Hindlimb muscle (tissue), 1 donor: ENCODE data around the gene HOXA13. TPM values are rescaled to one million over a fixed set of nuclear protein-coding genes. Genes with fewer than 3 reads are reported as not detected.

Source experiments
- DNase-seq: peaks from one replicate; pipeline ENCODE4 v3.0.0-alpha.2; 2013
- polyA plus RNA-seq: library from polyadenylated mRNA; unstranded; fragments of 120-200 nt; gene quantifications from one replicate; pipeline ENCODE4 v1.2.1, GENCODE V29; 2013; ENCODE audit not compliant: insufficient read length

The HOXA13 gene
- not detected for polyA plus RNA-seq

GRCh38 chr7:27199849-27200760 is at the start of gene HOXA13:
TSS of gene HOXA13 (minus strand) at chr7:27200091. CDS start at chr7:27200077, 14 bp downstream.
- DNase-seq = no peak

DNA sequence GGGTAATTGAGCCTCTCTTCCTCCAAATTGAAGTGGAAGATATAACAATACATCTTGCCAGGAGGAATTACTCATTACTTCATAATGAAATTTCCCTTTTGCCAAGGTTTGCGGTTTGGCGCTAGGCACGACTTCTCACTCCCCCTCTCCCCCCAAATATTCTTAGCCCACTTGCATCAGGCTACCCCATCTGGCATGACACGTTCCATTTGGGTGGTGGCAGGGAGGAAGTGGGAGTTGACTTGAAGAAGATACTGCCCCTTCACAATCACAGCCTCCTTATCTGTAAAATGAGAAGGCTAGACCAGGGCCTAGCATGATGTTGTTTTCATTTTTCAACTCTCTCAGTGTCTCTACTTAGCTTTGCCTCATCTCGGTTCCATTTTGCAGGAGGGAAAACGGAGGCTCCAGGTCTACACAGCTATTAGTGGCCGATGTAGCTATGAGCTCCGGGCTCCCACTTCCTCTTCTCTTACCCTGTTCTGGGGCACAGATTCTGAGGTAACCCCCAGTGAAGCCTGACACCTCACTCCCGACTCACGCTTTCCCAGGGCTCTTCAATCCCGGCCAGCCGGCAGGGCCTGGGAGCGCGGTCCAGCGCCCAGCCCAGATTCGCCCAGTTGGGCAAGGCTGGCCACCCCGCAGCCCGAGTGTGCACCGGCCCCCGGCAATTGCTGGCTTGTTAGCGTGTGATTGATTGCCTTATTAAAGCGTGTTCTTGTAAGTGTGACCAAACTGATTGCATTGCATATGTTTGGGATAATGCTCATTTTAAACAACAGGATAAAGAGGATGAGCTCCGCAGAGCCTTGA is 49.2 kb upstream of the HOXA13 start:
- DNase-seq = no peak

- DNase-seq = no peak
Observed at GRCh38 chr7:27248427-27248806, 48.5 kb upstream of the HOXA13 start.

- no peak for DNase-seq
Observed at GRCh38 chr7:27247452-27248426, 47.8 kb upstream of the HOXA13 start.

GRCh38 chr7:27247000-27247399 is 47.1 kb upstream of the HOXA13 start:
- DNase-seq = no peak

GRCh38 chr7:27245798-27246691 is 46.2 kb upstream of the HOXA13 start:
- DNase-seq = no peak

- DNase-seq = no peak
Observed at GRCh38 chr7:27245124-27245797, 45.4 kb upstream of the HOXA13 start.

GRCh38 chr7:27244488-27245123 is 44.7 kb upstream of the HOXA13 start:
- DNase-seq = no peak

DNA sequence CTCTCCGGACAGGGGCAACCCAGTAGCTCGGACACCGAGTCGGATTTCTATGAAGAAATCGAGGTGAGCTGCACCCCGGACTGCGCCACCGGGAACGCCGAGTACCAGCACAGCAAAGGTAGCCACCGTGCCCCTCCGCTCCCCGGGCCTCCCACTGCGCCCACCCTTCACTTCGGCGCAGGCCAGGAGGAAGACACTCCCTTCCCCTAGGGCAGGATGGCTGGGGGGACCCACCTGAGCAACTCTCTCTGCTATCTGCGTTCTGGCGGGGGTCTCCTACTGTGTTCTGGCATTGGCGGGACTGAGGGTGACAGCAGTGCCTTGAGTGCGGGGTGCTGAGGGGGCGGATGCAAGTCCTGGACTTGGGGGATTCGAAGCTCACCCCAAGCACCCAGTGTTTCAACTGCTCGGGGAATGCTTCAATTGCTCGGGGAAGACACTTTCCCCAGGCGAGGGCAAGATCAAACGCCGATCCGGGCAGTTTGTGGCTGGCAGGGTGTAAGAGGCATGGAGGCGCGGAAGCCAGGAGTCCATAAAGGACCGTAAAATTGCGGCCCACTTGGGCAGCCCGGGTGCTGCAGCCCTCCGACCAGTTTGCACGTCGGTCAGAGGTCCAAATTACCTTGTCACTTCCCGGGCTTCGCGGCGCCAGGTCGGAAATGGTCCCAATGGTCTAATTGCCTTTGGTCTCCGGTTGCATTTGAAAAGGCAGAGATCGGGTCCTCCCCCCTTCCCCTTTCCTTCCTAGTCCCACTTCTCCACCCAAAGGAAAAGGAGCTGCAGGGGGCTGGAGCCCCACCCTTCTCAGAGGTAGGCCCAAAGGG is 43.7 kb upstream of the HOXA13 start:
- DNase-seq = no peak

DNA sequence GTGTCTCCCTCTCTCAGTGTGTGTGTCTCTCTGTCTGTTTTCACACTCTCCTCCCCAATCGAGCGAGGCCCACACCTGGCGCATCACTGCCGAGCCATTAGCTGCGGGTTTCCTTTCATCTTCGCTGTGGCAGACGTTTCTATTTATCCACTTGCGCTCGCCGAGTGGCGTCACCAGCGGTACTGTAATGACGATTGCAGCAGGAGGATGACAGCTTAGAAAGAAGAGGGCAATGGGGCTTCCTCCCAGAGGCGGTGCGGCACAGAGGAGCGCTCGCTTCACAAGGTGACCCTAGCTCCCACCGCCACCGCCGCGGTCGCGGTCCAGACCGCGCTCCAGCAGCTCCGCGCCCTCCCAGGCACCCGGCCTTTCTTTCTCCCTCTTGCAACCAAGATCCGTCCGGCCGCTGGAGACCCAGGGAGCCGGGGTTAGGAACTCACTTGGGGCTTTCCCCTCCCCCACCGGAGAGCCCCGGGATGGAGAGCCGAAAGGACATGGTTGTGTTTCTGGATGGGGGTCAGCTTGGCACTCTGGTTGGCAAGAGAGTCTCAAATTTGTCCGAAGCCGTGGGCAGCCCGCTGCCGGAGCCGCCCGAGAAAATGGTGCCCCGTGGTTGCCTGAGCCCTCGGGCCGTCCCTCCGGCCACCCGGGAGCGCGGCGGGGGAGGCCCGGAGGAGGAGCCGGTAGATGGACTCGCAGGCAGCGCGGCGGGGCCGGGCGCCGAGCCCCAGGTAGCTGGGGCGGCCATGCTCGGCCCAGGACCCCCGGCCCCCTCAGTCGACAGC is 42.9 kb upstream of the HOXA13 start, which contains the start of gene EVX1:
EVX1 (plus strand) TSS at position 248 of the 785 bp plus-strand sequence; CDS start at position 477, 229 bp downstream.
- no peak for DNase-seq

DNA sequence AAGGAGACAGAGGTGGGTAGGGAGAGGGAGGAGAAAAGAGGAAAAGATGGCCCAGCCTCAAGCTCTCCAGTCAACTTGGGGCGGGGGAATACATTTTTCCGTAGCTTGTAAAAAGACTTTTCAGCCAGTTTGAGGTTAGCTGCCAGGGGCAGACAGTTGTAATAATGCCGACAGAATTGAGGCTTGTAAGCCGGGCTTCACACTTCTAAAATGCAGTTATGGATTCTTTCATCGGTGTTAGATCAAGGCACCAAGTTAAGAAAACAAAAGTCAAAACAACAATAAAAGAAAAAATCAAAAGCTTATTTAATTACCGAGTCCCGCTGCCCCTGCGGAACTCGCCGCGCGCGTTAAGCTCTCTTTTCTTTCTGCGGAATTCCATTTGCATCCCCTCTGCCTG is 42.3 kb upstream of the HOXA13 start:
- no peak for DNase-seq

GRCh38 chr7:27241189-27242056 is 41.5 kb upstream of the HOXA13 start:
- no peak for DNase-seq

- no peak for DNase-seq
Observed at GRCh38 chr7:27240015-27240731, 40.3 kb upstream of the HOXA13 start.

DNA sequence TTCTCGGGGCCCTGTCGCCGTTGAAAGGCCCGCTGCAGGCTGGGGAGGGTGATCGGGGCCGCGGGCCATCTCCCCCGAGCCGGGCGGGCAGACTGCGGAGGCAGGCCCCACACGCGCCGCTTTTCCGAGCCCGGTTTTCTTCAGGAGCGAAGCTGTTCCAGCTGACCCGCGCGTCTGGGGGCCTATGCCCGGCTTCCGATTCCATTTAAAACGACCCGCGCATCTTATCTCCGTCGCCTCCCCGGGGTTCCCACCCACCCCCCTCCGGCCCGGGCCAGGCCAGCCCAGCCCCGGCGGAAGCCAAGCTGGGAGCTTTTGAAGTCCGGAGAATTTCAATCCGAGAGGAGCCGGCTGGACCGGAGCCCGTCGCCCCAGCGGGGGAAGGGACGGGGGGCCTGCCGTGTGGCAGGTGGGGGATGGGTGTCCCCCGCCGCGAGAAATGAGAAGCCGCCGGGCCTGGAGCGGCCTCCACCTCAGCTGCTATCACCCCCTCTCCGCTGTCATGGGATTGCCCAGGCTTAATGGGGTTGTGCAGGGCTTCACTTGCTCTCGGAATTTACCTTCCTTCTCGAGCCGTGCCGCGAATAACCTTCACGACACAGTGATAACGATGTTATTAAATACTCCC is 39.6 kb upstream of the HOXA13 start:
- no peak for DNase-seq

- no peak for DNase-seq
Observed at GRCh38 chr7:27238979-27239386, 39.1 kb upstream of the HOXA13 start.
